OCI-LY7 (cell line): ENCODE measurements around the gene ERC1.

Experiments
- EZH2phosphoT487 ChIP-seq: fragments of 200-600 bp; sonication (generic); IDR thresholded peaks from 2 replicates; pipeline ENCODE4 v1.6.1; 2018; ENCODE audit warnings: low read depth, borderline replicate concordance, mild to moderate bottlenecking, mixed run types, antibody characterized with exemption, low read length, moderate library complexity, mixed read lengths
- TF ChIP-seq, protein P1 (sequence below): fragments of 200-600 bp; sonication (generic); conservative IDR thresholded peaks from 2 replicates; pipeline ENCODE4 v1.5.1; 2014; ENCODE audit warnings: mild to moderate bottlenecking, antibody characterized with exemption, low read length, moderate library complexity, mixed read lengths

DNA sequence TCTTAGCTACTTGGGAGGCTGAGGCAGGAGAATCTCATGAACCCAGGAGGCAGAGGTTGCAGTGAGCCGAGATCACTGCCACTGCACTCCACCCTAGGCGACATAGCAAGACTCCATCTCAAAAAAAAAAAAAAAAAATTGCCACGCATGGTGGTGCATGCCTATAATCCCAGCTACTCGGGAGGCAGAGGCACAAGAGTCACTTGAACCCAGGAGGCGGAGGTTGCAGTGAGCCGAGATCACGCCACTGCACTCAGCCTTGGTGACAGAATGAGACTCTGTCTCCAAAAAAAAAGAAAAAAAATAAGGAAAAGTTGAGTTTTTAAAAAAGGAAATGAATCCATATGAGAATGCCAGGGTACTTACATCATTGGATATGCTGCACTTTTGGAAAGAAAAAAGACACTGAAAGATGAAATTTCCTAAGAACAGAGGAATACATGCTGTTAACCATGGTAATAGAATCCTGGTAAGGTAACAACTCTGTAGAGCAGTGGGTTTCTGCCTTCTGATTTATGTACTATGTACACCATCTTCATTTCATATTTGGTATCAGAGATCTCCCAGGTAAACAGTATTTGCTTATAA lies 222.7 kb downstream of the ERC1 start:
- TF ChIP-seq, protein P1, sequence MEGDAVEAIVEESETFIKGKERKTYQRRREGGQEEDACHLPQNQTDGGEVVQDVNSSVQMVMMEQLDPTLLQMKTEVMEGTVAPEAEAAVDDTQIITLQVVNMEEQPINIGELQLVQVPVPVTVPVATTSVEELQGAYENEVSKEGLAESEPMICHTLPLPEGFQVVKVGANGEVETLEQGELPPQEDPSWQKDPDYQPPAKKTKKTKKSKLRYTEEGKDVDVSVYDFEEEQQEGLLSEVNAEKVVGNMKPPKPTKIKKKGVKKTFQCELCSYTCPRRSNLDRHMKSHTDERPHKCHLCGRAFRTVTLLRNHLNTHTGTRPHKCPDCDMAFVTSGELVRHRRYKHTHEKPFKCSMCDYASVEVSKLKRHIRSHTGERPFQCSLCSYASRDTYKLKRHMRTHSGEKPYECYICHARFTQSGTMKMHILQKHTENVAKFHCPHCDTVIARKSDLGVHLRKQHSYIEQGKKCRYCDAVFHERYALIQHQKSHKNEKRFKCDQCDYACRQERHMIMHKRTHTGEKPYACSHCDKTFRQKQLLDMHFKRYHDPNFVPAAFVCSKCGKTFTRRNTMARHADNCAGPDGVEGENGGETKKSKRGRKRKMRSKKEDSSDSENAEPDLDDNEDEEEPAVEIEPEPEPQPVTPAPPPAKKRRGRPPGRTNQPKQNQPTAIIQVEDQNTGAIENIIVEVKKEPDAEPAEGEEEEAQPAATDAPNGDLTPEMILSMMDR = no peak
- no peak for TF ChIP-seq EZH2phosphoT487
